GM12892 (cell line): ENCODE measurements around the gene EGFL7.

Source experiments
- POLR2A ChIP-seq: IDR thresholded peaks from 2 replicates; pipeline ENCODE4 v1.6.1; 2011; ENCODE audit warnings: low read depth, low read length, control low read depth
- POLR2AphosphoS5 ChIP-seq: IDR thresholded peaks from 2 replicates; pipeline ENCODE4 v1.6.1; 2011; ENCODE audit warnings: low read depth, low read length, control low read depth
- TAF1 ChIP-seq: IDR thresholded peaks from 2 replicates; pipeline ENCODE4 v1.6.1; 2011; ENCODE audit warnings: low read depth, mild to moderate bottlenecking, control low read depth, low read length, borderline replicate concordance

DNA sequence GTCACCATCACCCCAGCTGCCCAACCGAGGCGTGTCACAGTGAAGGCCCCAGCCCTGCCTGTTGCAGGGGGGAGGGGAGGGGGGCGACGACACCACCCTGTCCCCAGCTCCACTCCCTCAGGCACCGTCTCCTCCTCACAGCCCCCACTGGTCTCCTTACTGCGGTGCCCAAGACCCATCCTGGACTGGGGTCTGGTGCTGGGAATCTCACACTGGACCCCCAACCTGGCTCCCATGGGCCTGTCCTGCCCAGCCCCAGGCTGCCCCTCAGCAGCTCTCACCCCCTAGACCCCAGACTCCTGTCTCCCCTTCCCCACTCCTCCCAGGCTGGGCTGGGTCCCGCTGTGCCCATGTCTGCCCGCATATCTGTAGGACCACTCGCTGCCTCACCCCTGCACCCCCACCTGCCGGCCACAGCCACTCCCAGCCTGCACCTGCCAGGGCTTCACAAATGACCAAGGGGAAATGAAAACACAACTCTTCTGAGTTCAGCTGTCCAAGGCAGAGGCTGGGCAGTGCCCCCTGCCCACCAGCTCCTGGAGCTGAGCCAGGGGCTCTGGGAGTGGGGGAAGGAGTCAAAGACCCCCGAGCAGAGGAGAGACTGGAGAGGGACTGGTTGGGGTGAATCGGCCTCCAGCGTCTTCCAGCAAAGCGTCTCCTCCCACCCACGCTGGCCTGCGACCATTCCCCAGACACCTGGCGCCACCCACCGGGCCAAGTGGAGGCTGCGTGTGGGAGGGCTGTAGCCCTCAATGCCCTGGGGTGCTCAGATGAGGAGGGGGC is 32.6 kb upstream of the EGFL7 start:
- no peak for TF ChIP-seq POLR2A
- TF ChIP-seq POLR2AphosphoS5 = no peak
- TF ChIP-seq TAF1 = no peak
